Effector CD8-positive, alpha-beta T cell (primary cell): ENCODE data around the gene CD2AP.
"Not testable (repeated sequence)": the region's sequence is repeated elsewhere in the genome, so short reads cannot be mapped to it uniquely, and the experiment has no call there.

Source experiments
- DNase-seq: peaks from one replicate; lab custom pipeline; 2025; lab: John Stamatoyannopoulos, UW

The CD2AP gene

DNA sequence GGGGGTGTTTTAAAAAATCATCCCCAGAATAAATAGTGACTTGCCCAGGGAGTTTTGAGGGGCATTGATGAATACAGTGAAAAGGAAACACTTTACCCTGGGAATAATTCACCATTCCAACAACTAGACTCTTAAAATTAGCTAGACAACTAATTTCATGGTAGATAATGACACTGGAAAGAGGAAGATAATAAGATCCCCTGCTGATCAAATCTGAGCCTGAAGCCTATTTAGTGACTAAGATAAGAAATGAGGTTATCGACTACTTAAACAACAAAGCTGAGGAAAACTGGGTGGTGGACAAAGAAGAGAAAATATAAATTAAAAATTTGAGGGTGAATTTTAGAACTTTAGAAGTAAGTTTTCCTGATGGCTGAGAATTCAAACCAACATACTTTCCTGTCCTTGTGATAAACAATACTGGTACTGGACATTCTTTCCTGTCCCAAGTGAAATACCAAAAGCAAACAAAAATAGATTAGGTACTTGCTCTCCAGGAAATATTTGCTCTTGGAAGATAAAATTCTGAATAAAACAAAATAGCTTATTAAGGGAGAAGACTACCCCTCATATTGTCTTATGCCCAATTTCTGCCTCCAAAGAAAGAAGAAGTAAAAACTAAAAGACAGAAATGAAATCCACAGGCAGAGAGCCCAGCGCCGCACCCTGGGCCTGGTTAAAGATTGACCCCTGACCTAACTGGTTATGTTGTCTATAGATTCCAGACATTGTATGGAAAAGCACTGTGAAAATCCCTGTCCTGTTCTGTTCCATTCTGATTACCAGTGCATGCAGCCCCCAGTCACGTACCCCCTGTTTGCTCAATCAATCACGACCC is 156.8 kb downstream of the CD2AP start:
- no peak for DNase-seq

DNA sequence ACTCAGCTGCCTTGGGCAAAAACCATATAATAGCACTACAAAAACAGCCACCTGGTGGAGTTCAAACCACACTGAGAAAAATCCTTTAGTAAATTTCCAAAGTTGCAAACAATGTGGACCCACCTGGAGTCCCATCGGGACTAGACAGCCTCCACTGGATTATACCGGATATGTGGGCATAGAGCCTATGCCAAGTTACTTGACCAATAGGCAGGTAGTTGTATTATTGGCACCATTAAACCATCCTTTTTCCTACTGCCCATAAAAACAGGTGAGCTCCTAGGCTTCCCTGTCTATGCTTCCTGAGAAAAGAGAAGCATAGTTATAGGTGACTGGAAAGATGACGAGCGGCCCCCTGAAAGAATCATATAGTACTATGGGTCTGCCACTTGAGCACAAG is 169.1 kb downstream of the CD2AP start:
- DNase-seq, result no peak

DNA sequence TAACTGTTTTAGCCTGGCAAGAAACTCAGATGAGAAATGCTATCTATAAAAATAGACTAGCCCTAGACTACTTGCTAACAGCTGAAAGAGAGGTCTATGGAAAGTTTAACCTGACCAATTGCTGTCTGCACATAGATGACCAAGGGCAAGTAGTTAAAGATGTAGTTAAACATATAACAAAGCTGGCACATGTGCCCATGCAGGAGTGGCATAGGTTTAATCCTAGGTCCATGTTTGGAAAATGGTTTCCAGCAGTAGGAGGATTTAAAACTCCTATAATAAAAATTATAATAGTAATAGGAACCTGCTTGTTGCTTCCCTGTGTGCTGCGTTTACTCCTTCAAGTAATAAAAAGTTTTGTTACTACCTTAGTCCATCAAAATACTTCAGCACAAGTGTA is 169.6 kb downstream of the CD2AP start:
- DNase-seq, result no peak

DNA sequence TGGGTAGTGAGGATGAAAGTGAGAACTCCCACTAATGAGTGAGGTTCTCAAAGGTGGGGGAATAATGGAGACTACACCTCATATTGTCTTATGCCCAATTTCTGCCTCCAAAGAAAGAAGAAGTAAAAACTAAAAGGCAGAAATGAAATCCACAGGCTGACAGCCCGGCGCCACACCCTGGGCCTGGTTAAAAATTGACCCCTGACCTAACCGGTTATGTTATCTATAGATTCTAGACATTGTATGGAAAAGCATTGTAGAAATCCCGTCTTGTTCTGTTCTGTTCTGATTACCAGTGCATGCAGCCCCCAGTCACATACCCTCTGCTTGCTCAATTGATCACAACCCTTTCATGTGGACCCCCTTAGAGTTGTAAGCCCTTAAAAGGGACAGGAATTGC is 170.0 kb downstream of the CD2AP start:
- DNase-seq, result not testable (repeated sequence)

DNA sequence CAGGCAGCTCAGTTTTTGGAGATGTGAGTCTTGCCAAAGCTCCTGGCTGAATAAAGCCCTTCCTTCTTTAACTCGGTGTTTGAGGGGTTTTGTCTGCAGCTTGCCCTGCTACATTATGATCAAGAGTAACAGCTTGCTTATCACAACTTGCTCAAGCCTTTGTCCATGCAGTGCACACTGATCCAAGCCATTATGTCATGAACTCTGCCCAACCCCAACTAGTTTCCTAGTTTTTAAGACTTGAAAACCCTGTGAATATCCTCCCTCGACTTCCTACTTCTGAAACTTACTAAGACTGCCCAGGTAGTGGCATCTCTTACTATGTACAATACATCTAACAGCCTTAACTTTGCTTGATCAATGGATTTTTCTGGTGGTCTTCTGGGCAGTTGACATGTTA is 170.4 kb downstream of the CD2AP start:
- no peak for DNase-seq

DNA sequence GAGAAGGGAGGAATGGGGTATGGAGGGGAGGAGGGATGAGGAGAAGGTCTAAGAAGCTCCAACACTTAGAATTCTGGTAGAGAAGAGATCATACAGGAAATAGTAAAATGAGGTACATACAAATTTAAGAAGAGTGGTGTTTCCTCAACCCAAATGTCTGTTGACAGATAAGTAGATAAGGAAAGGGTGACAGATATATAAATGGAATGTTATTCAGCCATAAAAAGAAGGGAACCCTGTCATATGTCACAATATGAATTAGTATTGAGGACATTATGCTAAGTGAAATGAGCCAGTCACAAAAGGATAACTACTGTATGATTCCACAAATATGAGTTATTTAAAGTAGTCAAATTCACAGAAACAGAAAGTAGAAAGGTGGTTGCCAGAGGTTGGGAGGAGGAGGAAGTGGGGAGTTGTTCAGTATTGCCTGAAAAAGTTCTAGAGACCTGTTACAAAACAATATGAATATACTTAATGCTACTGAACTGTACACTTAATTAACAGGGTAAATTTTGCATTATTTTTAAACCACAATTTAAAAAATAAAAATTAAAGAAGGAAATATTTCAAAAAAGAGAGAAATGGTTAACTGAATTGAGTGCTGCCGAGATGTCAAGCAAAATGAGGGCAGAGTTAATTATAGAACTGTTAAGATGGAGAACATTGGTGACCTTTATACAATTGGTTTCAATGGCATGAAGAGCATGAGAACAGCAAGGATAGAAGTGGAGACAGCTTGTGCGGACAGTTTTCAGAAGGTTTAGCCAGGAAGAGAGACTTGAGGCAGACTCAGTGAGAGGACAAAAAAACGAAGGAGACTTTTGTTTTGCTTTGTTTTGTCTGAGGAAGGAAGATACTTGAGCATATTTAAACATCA is 173.2 kb downstream of the CD2AP start:
- DNase-seq, result no peak

DNA sequence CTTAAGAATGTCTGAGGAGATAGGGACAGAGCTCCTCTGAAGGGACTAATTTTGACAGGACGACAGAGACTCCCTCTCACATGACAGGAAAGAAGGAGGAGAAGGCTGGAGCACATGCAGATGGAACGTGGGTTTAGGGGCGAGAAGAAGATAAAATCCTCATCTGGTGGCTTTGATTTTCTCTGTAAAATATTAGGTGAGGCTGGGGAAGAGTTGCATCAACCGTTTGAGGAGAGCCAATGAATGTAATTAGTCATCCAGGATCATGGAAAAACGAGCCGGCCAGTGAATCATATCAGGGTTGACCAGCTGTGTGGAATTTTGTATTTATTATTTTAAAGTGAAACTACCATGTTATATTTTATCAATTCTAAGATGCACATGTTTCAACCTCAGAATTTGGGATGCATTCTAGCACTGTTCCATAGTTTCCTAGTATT is 173.9 kb downstream of the CD2AP start:
- no peak for DNase-seq

DNA sequence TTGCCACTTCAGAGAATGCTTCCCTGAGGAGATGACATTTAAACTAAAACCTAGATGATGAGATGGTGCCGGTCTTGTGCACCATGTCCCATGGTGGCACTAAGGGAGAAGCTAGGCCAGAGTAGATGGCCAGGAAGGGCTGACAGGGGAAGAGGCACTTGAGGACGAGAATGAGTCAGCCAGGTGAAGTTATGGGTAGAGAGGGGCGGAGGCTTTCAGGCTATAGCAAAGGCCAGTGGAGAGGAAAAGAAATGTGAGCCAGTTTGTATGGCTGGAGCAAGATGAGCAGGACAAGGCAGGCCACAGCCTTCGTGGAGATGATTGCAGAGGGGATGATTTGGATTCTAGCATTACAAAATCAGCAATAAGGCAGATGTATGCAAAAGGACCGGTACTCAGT is 176.1 kb downstream of the CD2AP start:
- no peak for DNase-seq

DNA sequence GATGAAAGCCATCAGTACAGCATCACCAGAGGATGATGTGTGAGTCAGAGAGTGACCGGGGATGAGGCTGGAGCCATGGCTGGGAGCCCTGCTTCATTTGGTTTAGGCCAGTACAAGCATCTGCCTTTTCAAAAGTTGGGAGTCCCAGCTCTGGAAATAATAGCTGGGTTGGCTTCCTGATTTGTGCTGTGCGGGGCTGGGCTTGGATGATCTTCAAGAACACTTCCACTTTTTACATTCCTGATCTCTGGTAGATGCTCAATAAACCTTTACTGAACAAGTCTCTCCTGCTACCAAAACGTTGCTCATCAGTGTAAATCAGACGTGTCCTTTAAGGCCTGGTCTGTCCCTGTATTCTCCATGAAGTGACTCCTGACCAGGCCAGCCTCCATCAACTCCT is 176.7 kb downstream of the CD2AP start:
- DNase-seq, result no peak

DNA sequence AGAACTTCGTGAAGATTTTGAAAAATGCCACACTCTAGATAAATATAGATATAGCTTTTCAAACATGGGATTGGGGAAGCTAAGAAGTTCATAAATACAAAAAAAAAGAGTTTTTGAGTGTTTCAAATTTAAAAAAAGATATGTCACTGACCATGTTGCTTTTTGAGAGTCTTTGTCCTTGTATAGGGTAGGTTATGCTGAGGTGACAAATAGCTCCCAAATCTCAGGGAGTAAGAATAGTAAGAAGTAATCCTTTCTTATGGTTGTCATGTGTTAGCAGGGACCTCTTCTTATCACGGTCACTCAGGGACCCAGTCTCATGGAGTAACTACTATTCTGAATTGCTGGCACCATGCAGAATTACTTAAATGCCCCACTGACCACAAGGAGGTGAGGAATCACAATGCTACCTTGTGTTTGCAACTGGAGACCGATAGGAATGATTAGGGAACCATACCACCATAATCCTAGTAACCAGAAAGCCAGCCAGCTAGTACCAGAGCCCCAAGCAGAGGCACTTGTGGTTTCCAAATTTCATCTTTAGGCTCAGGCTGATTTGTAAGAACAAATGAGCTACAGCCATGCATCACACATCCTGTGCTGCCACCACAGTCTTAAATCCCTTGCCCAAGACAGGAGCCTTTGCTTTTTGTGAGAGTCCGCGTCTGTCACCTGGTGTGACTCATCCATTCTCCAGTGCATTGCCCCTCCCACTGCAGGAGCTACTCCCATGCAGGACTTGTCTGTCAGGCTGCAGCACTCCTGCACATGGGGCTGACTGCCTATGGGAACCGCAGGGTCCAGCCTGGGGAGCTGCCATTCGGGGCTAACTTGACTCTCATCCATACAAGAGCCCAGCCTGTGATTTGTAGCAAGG is 178.4 kb downstream of the CD2AP start:
- DNase-seq, result no peak

DNA sequence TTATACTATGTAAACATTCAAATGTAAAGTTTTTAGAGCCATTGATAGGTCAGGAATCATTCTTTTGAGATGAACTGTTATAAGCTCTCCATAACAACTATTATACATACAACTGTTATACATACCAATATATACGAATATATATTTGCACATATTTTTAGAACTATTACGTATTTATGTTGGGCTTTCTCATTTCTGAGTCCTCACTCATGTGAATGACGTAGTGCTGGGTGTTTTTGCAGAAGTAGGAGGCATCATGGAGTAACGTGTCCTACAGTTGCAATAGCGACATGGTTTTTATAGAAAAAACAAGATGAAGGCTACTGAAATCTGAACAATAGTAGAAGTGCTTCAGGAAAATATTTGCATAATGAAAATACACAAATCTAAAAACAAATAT is 184.4 kb downstream of the CD2AP start:
- DNase-seq, result no peak

DNA sequence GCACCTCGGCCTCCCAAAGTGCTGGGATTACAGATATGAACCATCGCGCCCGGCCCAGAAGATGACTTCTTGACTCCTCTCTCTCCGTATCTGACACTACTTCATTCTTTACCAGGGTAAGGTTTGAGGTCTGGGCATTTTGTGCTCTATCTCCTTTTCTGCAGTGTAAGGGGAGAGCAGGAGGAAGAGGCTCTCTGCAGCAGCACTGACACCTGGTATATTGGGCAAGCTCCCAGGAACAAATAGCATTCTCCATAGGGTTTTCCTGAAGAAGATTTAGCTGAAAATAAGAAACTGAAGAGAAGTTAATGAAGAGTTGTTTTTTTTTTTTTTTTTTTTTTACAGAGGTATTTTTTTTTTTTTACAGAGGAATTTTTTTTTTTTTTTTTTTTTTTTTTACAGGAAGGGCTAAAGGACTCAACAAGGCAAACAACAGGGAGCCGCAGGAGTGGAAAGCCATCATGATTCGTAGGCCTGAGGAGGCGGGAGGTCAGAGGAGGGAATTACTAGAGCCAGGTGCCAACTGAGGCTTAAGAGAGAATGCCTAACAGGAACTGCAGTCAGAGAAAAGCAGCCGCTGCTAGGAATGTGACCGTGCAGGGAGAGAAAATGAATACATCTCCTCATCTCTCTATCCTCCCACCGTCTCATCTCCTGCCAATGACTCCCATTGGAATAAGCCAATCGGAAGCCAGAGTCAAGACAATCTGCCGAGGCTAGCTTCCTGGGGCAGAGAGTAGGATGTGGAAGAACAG is 186.1 kb downstream of the CD2AP start:
- DNase-seq, result no peak

DNA sequence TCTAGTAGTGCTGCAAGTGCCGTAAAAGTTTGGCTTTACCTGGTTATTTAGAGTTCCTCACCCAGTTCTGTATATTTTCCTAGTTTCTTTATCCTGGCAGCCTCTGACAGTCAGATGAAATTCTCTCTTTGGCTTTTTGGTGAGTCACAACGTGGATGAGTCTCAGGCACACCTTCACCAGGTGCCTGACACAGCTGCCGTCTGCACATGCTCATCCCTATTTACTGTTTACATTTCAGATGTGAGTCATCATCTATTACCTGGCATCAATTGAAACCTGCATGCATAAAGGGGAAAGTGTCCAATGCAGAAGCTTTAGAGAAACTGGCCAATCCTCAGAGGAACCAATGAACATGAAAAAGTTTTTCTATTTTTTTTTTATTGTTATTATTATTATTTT is 187.5 kb downstream of the CD2AP start:
- no peak for DNase-seq

DNA sequence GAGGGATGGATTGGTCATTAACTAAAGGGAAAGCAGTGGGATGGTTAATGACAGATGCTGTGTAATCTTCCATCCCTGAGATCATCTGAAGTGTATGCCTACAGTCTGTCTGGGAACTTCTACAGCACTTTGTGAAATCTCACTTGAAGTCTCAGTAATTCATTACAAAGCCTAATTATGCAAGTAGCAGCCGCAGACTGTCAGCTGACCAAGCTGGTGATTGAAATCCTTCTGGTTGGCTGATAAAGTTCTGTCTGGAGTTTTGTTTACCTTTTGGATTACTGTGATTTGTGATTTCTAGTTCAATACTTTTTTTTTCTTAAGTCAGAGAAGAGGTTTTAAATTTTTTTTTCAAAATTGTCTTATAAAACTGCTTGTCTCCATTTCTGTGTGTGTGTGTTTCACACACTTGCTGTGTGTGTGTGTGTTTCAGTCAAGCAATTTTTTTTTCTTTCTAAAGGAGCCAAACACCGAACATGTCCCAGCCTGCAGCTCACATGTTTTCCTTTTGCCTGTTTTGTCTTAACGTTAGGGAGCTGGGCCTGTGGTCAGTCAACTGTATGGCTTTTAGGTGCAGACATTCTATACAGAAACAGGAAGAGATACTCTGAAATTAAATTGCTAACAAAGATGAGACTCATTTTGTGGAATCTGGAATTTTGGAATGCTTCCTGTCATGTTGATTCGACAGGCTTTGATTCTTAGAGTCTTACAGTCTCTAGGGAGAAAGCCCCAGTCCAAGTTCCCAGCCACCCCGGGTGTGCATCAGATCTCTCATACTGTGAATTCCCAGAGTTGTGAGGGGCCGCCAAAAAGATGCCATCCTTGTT is 192.3 kb downstream of the CD2AP start:
- DNase-seq, result no peak

DNA sequence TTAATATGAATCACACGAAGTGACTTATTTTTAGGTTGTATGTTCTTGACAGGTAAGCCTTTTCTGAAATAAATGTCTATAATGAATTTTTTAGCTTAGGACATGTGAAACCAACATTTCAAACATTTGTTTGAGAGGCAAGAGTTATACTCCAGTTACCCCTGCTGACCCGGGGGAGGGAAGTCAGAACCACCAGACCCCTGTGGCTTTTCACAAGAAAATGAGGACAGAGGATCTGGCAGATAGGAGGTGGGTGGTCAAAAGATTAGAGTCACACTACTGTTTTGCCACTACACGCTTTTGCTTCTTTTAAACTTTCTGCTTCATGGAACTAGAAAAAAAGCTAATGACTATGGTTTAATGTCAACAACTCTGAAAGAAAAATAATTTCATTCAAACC is 193.3 kb downstream of the CD2AP start:
- DNase-seq, result no peak

DNA sequence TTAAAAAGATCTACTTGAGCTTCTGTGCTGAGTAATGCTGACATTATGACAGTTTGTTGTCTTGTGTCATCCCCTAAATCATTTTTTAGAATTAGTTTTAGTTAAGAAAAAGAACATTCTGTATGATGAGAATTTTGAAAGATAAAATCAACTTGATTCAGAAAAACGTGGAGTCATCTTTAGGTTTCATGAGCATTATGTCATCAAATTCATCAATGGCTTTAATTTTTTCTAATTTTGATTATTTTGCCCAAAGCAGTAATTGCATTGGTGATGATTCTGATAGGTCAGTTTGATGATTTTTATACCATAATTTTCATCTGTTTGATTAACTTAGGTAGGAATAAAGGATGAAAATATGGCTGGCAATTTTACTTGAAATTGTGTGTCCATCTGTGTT is 194.2 kb downstream of the CD2AP start:
- DNase-seq, result no peak

DNA sequence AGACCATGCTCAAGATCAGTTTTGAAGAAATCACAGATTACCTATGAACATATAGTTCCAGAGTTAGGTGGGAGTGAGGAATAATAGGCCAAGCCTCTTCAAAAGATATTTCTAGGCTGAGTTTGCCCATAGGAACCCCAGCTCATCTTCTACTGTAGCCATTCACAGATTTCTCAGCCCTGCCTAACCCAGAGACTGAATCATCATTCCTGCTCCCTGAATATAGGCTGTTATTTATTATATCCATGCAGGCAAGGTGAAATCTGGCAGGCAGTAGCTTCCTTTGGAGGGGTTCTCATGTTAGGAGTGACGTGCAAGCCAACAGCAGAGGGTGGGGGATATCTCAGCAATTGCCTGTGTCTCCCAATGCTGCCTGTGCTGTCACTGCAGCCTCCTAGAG is 195.2 kb downstream of the CD2AP start:
- DNase-seq, result no peak

DNA sequence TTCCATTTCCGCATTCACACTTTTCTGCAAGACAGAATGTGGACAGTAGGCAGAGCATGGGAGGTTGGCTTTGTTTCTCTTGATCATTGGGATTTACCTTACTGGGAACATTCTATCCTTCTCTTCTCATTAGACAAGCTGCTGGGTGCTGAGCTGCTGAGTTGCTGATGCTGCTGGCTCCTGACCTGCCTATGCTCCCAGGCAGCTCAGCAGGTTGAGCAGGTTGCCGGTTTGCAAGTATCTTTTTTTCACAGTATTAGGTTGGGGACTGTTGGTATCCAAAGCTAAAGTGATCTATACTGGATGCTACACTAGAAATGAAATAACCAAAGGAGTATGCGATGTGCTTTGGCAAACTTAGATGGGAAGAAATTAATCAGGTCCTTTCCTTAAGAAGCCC is 197.1 kb downstream of the CD2AP start:
- DNase-seq, result no peak
